ENCODE results near the gene MFAP5. TPM values are rescaled to one million over a fixed set of nuclear protein-coding genes. Genes with fewer than 3 reads are reported as not detected.

The MFAP5 gene
- polyA plus RNA-seq, 1 donor (not counting 4 experiments of a cell fraction or from before 2014, with no cell fraction given) = 317 TPM

DNA sequence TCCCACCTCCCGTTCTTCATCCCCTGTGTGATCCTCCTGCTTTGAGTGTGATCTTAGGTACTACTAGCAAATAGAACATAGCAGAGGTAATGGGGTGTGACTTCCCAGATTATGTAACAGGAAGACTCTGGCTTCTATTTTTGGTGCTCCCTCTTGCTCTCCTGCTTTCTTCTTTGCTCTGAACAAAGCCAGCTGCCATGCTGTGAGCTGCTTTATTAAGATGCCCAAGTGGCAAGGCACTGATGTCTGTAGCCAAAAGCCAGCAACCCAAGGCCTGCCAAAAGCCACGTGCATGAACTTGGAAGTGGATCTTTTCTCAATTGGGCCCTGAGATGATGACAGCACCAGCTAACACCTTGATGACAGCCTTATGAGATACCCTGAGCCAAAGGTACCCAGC is 5.8 kb upstream of the MFAP5 start:
- Histone ChIP-seq H3K4me3 (ENCODE audit: control insufficient read depth in 2 of 3, extremely low read depth in 1 of 3, insufficient read depth in 2 of 3, low read depth in 1 of 3, low read length in 3 of 3) (no peak overlapping the region), H3K4me2 (ENCODE audit: control insufficient read depth, extremely low read depth, insufficient read depth, low read depth, low read length) (no peak overlapping the region), H3K4me1 (ENCODE audit: control insufficient read depth, extremely low read depth, insufficient read depth, low read length) (peaks cover under 1% of the 10 kb centered on the region), H3K27ac (ENCODE audit: control insufficient read depth, insufficient read depth, low read length) (no peak overlapping the region), H3K9me1 (ENCODE audit: control insufficient read depth, extremely low read depth, insufficient read depth, low read length) (no peaks in the 10 kb centered on the region), H3K9me3 (ENCODE audit: control insufficient read depth, low read depth, low read length) (no peaks in the 10 kb centered on the region), H3K27me3 (ENCODE audit: control insufficient read depth, extremely low read depth, insufficient read depth, low read length) (no peaks in the 10 kb centered on the region), H2AFZ (ENCODE audit: control insufficient read depth, low read length) (peak overlapping the region; percentile 30), H4K20me1 (ENCODE audit: control insufficient read depth, extremely low read depth, insufficient read depth, low read length) (no peaks in the 10 kb centered on the region), H3K9ac (ENCODE audit: control insufficient read depth, extremely low read depth, insufficient read depth, low read length) (no peak overlapping the region), H3K36me3 (ENCODE audit: control insufficient read depth in 2 of 2, extremely low read depth in 1 of 2, insufficient read depth in 2 of 2, low read length in 2 of 2) (no peaks in the 10 kb centered on the region), H3K79me2 (ENCODE audit: control insufficient read depth, insufficient read depth, low read length) (no peaks in the 10 kb centered on the region)
- TF ChIP-seq EZH2 (IDR thresholded peaks at IDR 0.05; ENCODE audit: low read length) = no peak
- TF ChIP-seq CTCF (optimal IDR thresholded peaks at IDR 0.05 in 1 of 3, IDR thresholded peaks at IDR 0.05 in 1 of 3, conservative IDR thresholded peaks at IDR 0.05 in 1 of 3; ENCODE audit: extremely low read depth in 1 of 3, insufficient read depth in 2 of 3, low read length in 3 of 3) = no peak
- dilution Hi-C loops (cut with MboI; ENCODE audit: extremely low pct_ligation_motif_present, low sequenced_read_pairs) = no loop called here
- no peak for DNase-seq (ENCODE audit: low read depth, low spot score)
- no peak for FAIRE-seq

DNA sequence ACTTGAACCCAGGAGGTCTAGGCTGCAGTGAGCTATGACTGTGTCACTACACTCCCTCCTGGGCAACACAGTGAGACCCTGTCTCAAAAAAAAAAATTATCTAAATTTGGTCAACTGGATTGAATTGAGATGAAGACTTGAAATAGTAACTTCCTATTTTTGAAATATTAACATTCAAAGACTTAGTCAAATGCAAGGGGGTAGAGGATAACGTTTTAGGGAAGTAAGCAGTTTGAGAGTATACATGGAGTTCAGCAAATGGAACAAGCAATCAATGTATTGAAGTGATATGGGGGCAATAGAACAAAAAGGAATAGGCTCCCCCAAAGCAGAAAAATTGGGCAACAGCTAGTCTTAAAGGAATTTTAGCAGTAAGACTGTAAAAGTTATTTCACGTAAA is 4.6 kb upstream of the MFAP5 start:
- no peak for DNase-seq (ENCODE audit: low read depth, low spot score)
- no peak for FAIRE-seq
- dilution Hi-C loops (cut with MboI; ENCODE audit: extremely low pct_ligation_motif_present, low sequenced_read_pairs) = no loop called here
- H3K9ac ChIP-seq (ENCODE audit: control insufficient read depth, extremely low read depth, insufficient read depth, low read length) = no peak overlapping the region
- no peaks in the 10 kb centered on the region for H3K79me2 ChIP-seq (ENCODE audit: control insufficient read depth, insufficient read depth, low read length)
- H3K27ac ChIP-seq (ENCODE audit: control insufficient read depth, insufficient read depth, low read length) = no peak overlapping the region
- H3K36me3 ChIP-seq (ENCODE audit: control insufficient read depth in 2 of 2, extremely low read depth in 1 of 2, insufficient read depth in 2 of 2, low read length in 2 of 2) = no peaks in the 10 kb centered on the region
- H3K4me2 ChIP-seq (ENCODE audit: control insufficient read depth, extremely low read depth, insufficient read depth, low read depth, low read length) = no peak overlapping the region
- H3K9me3 ChIP-seq (ENCODE audit: control insufficient read depth, low read depth, low read length) = no peaks in the 10 kb centered on the region
- H3K9me1 ChIP-seq (ENCODE audit: control insufficient read depth, extremely low read depth, insufficient read depth, low read length) = no peaks in the 10 kb centered on the region
- peaks cover 11% of the 10 kb centered on the region for H3K4me1 ChIP-seq (ENCODE audit: control insufficient read depth, extremely low read depth, insufficient read depth, low read length)
- no peak for TF ChIP-seq CTCF (optimal IDR thresholded peaks at IDR 0.05 in 1 of 3, IDR thresholded peaks at IDR 0.05 in 1 of 3, conservative IDR thresholded peaks at IDR 0.05 in 1 of 3; ENCODE audit: extremely low read depth in 1 of 3, insufficient read depth in 2 of 3, low read length in 3 of 3)
- H2AFZ ChIP-seq (ENCODE audit: control insufficient read depth, low read length) = no peak overlapping the region
- H4K20me1 ChIP-seq (ENCODE audit: control insufficient read depth, extremely low read depth, insufficient read depth, low read length) = no peaks in the 10 kb centered on the region
- H3K4me3 ChIP-seq (ENCODE audit: control insufficient read depth in 2 of 3, extremely low read depth in 1 of 3, insufficient read depth in 2 of 3, low read depth in 1 of 3, low read length in 3 of 3) = no peak overlapping the region
- no peaks in the 10 kb centered on the region for H3K27me3 ChIP-seq (ENCODE audit: control insufficient read depth, extremely low read depth, insufficient read depth, low read length)

Measured in keratinocyte (primary cell).